ENCODE results near the gene OR6C2.
"Not testable (repeated sequence)": the region's sequence is repeated elsewhere in the genome, so short reads cannot be mapped to it uniquely, and the experiment has no call there.

Gene OR6C2

DNA sequence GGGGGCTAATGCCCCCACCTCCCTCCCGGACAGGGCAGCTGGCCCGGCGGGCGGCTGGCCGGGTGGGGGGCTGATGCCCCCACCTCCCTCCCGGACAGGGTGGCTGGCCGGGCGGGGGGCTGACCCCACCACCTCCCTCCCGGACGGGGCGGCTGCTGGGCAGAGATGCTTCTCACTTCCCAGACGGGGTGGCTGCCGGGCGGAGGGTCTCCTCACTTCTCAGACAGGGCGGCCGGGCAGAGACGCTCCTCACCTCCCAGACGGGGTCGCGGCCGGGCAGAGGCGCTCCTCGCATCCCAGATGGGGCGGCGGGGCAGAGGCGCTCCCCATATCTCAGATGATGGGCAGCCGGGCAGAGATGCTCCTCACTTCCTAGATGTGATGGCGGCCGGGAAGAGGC is 35.3 kb downstream of the OR6C2 start:
- DNase-seq = not testable (repeated sequence)

DNA sequence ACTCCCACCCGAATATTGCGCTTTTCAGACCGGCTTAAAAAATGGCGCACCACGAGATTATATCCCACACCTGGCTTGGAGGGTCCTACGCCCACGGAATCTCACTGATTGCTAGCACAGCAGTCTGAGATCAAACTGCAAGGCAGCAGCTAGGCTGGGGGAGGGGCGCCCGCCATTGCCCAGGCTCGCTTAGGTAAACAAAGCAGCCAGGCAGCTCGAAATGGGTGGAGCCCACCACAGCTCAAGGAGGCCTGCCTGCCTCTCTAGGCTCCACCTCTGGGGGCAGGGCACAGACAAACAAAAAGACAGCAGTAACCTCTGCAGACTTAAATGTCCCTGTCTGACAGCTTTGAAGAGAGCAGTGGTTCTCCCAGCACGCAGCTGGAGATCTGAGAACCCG is 40.4 kb downstream of the OR6C2 start:
- not testable (repeated sequence) for DNase-seq

DNA sequence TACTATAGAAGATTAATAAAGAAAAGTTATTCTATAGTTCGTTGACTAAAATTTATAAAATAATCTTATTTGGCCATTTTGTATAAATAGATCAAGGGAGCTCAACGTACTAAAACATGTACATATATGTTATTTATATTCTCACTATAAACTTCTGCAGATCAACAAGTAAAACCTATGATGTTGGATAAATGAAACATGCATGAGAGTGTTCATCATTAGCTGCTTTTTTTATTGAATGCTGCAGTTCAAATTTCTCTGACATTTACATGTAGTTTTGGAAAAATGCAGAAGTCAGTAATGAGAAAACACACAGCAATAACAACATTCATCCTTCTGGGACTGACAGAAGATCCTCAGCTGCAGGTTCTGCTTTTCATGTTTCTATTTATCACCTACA is 48.2 kb downstream of the OR6C2 start, which contains the start of gene OR6C68:
Gene OR6C68 (plus strand): TSS at position 301 of the 400 bp plus-strand sequence. CDS start 0 bp downstream, at position 301.
- DNase-seq = no peak

DNA sequence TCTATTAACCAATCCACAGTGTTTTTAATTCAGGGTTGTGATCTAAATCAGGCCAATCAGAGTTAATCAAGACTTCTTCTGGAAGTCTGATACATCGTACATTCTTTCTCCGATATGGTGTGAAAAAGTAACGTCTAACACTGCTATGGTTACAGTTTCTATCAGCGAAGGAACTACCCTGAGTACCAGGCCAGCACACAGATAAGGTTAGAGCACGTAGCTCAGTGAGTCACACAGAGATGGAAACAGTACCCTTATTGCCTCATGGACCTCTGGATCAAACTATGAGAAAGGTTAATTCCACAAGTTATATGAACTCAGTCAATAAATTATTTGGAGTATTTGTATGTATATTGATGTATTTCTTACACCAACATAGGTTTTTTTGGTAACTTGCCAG is 51.6 kb downstream of the OR6C2 start:
- DNase-seq = no peak

DNA sequence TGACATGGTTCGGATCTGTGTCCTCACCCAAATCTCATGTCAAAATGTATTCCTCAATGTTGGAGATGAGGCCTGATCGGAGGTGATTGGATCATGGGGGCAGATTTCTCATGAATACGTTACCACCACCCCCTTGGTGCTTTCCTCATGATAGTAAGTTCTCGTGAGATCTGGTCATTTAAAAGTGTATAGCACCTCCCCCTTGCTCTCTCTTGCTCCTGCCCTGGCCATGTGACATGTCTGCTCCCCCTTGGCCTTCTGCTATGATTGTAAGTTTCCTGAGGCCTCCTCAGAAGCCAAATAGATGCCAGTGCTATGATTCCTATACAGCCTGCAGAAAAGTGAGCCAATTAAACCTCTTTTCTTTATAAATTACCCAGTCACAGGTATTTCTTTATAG is 55.4 kb downstream of the OR6C2 start:
- no peak for DNase-seq

DNA sequence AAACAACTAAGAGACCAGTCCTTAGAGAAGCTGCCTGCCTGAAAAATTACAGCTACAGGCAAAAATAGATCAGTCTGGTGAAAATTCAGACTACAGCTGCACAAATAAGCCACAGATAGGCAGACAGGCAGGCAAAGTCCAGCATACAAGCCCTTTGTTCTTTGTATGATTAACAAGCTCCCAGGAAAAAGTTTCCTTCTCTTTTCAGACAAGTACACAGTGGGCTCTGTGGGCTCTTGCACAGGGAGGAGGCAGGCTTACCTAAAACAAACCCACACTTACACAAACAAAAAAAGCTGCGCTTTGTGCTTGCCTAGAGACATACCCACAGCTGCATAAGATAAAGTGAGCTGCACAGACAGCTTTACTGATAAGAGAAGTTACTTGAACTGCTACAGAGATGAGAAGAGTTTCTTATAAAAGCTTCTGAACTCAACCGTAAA is 56.0 kb downstream of the OR6C2 start:
- no peak for DNase-seq

DNA sequence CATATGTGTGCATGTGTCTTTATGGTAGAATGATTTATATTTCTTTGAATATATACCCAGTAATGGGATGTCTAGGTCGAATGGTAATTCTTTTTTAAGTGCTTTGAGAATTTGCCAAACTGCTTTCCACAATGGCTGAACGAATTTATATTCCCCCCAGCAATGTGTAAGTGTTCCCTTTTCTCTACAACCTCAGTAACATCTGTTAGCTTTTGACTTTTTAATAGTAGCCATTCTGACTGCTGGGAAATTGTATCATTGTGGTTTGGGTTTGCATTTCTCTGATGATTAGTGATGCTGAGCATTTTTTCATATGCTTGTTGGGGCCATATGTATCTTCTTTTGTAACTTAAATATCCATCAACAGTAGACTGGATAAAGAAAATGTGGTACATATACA is 57.7 kb downstream of the OR6C2 start:
- no peak for DNase-seq
